ENCODE measurements around the gene ZRANB3. TPM values are rescaled to one million over a fixed set of nuclear protein-coding genes. Genes with fewer than 3 reads are reported as not detected.

ZRANB3 gene
- total and polyA plus RNA-seq, 10 donors: 2.2 to 11.1 (median 6.9) TPM

- TF ChIP-seq POLR2A (IDR thresholded peaks at IDR 0.05) (no peak), POLR2AphosphoS5 (IDR thresholded peaks at IDR 0.05) (no peak), CTCF (IDR thresholded peaks at IDR 0.05 in 8 of 11, conservative IDR thresholded peaks at IDR 0.05 in 3 of 11) (no peak)
- no peak overlapping the region for H3K4me3 ChIP-seq
- no peak overlapping the region for H3K27ac ChIP-seq
- 95 to 99% (median 98%) methylated on average over 4 of the region's 4 CpGs for WGBS, 5 donors
- peaks cover 0 to 24% (median 0%) of the 10 kb centered on the region in 6 donors for H3K36me3 ChIP-seq
- H3K9me3 ChIP-seq: no peaks in the 10 kb centered on the region
- intact Hi-C loops (cut with DNase I; ENCODE audit: low total_unique reads): no loop called here
- no peaks in the 10 kb centered on the region for H3K4me1 ChIP-seq
- no peak for DNase-seq
- no peaks in the 10 kb centered on the region for H3K27me3 ChIP-seq (replicated peaks in 1 of 7)
These were observed 30.9 kb upstream of the ZRANB3 start for GRCh38 chr2:135561925-135562324.

GRCh38 chr2:135557530-135557929 is 26.5 kb upstream of the ZRANB3 start:
- Histone ChIP-seq H3K9me3 (no peaks in the 10 kb centered on the region), H3K4me1 (no peaks in the 10 kb centered on the region), H3K27me3 (replicated peaks in 1 of 7) (no peaks in the 10 kb centered on the region), H3K27ac (no peak overlapping the region), H3K36me3 (peaks cover 0 to 18% (median 0%) of the 10 kb centered on the region in 6 donors), H3K4me3 (no peak overlapping the region)
- 80 to 95% (median 84%) methylated on average over 1 of the region's 1 CpG for WGBS, 5 donors
- intact Hi-C loops (cut with DNase I; ENCODE audit: low total_unique reads): no loop called here
- no peak for TF ChIP-seq POLR2A (IDR thresholded peaks at IDR 0.05)
- no peak for TF ChIP-seq POLR2AphosphoS5 (IDR thresholded peaks at IDR 0.05)
- no peak for TF ChIP-seq CTCF (IDR thresholded peaks at IDR 0.05 in 8 of 11, conservative IDR thresholded peaks at IDR 0.05 in 3 of 11)
- no peak for DNase-seq

GRCh38 chr2:135555311-135555710 is 24.3 kb upstream of the ZRANB3 start:
- TF ChIP-seq POLR2AphosphoS5 (IDR thresholded peaks at IDR 0.05) (no peak), POLR2A (IDR thresholded peaks at IDR 0.05) (no peak), CTCF (IDR thresholded peaks at IDR 0.05 in 8 of 11, conservative IDR thresholded peaks at IDR 0.05 in 3 of 11) (no peak)
- intact Hi-C loops (cut with DNase I; ENCODE audit: low total_unique reads): no loop called here
- Histone ChIP-seq H3K9me3 (no peaks in the 10 kb centered on the region), H3K36me3 (peaks cover 0 to 7% (median 0%) of the 10 kb centered on the region in 6 donors), H3K4me1 (no peaks in the 10 kb centered on the region), H3K4me3 (no peak overlapping the region), H3K27me3 (replicated peaks in 1 of 7) (no peaks in the 10 kb centered on the region), H3K27ac (no peak overlapping the region)
- no peak for DNase-seq
- 78 to 92% (median 91%) methylated on average over 4 of the region's 4 CpGs for WGBS, 5 donors

- WGBS, 5 donors: 96 to 98% (median 97%) methylated on average over 4 of the region's 4 CpGs
- Histone ChIP-seq H3K27me3 (replicated peaks in 1 of 7) (no peaks in the 10 kb centered on the region), H3K27ac (no peak overlapping the region), H3K4me1 (no peaks in the 10 kb centered on the region), H3K36me3 (peaks cover 0 to 5% (median 0%) of the 10 kb centered on the region in 6 donors), H3K9me3 (no peaks in the 10 kb centered on the region), H3K4me3 (no peak overlapping the region)
- intact Hi-C loops (cut with DNase I; ENCODE audit: low total_unique reads): no loop called here
- no peak for TF ChIP-seq POLR2A (IDR thresholded peaks at IDR 0.05)
- no peak for TF ChIP-seq CTCF (IDR thresholded peaks at IDR 0.05 in 8 of 11, conservative IDR thresholded peaks at IDR 0.05 in 3 of 11)
- no peak for TF ChIP-seq POLR2AphosphoS5 (IDR thresholded peaks at IDR 0.05)
- DNase-seq: no peak
These were observed 21.9 kb upstream of the ZRANB3 start for GRCh38 chr2:135552887-135553286.

Data from spleen (tissue), 11 donors.